ENCODE data around the gene CUX1.

The CUX1 gene

DNA sequence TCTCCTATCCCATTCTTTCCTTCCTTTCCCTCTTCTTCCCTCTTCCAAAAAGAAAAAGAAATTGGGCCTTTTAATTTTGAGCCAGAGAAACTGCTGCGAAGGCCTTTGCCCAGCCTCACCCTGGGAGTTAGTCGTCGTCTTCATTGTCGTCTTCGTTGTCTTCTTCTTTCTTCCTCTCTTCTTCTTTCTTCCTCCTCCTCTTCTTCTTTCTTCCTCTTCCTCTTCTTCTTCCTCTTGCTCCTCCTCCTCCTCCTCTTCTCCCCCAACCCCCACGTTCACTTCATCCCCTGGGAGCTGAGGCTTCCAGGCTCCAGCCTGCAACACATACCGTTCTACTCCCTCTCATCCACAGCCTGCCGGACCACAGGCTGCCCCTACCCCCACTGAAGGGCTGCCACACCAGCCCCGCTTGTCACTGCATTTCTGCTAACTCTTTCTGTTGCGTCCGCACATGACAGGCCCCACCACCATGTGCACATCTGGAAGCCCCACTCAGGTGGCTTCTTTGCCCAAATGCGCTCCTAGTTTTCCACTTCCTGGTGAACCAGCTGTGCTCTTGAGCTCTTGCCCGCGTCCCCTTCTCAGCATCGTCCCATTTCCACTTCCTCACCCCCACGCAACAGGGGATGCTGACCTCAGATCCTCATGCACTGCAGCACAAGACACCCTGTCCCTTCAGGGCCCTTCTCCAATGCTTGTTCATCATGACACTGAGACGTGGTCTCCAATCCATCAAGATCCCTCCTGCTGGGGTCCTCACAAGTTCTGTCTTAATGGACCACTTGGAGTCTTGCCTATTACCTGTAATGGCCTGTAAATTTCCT, 374.3 kb downstream of the CUX1 start:
- TF ChIP-seq, protein P1, sequence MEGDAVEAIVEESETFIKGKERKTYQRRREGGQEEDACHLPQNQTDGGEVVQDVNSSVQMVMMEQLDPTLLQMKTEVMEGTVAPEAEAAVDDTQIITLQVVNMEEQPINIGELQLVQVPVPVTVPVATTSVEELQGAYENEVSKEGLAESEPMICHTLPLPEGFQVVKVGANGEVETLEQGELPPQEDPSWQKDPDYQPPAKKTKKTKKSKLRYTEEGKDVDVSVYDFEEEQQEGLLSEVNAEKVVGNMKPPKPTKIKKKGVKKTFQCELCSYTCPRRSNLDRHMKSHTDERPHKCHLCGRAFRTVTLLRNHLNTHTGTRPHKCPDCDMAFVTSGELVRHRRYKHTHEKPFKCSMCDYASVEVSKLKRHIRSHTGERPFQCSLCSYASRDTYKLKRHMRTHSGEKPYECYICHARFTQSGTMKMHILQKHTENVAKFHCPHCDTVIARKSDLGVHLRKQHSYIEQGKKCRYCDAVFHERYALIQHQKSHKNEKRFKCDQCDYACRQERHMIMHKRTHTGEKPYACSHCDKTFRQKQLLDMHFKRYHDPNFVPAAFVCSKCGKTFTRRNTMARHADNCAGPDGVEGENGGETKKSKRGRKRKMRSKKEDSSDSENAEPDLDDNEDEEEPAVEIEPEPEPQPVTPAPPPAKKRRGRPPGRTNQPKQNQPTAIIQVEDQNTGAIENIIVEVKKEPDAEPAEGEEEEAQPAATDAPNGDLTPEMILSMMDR (conservative IDR thresholded peaks at IDR 0.05; ENCODE audit: low read depth, low read length), result no peak

DNA sequence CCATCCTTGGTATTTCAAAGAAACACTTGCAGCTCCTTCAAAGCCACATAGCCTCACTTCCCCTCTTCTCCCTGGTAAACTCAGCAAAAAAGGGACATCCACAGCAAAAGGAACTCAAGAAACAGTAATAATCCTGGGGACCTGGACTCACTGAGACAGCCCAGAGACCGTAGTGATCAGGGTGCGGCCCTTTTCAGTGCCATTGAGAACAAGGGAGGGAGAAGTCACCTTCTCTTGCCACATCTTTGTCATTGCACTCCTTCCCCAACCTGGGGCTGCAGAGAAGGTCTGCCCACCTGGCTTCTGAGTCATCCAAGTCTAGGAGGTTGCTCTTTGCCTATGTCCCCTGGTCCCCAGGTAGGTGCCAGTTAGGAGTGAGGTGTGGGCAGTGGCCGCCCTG, 375.4 kb downstream of the CUX1 start:
- no peak for DNase-seq (ENCODE audit: low read depth)
- TF ChIP-seq, protein P1 (conservative IDR thresholded peaks at IDR 0.05; ENCODE audit: low read depth, low read length), result no peak
- no peak overlapping the region for H3K4me3 ChIP-seq (ENCODE audit: low read depth, low read length)

More for the DNA sequence above, 374.3 kb downstream of the CUX1 start:
- DNase-seq (ENCODE audit: low read depth), result no peak
- H3K4me3 ChIP-seq (ENCODE audit: low read depth, low read length), result no peak overlapping the region

DNA sequence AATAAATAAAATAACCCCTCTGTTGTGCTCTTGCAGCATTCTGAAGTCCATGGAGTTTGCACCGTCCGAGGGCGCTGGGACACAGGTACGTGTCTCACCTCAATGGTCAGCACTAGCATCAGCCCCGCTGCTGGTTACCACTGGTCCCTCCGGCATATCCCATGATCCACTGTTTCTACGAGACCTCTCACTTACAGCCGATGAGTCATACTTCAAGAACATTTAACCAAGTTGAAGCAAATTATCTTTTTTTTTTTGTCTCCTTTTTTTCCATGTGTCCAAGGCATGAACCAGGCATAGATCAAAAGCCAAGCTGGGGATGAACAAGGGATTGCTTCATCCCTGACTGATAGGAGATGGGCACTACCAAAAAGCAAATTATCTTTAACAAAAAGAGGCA, 376.4 kb downstream of the CUX1 start:
- TF ChIP-seq, protein P1 (conservative IDR thresholded peaks at IDR 0.05; ENCODE audit: low read depth, low read length), result no peak
- no peak overlapping the region for H3K4me3 ChIP-seq (ENCODE audit: low read depth, low read length)
- DNase-seq (ENCODE audit: low read depth), result peak; percentile 64

DNA sequence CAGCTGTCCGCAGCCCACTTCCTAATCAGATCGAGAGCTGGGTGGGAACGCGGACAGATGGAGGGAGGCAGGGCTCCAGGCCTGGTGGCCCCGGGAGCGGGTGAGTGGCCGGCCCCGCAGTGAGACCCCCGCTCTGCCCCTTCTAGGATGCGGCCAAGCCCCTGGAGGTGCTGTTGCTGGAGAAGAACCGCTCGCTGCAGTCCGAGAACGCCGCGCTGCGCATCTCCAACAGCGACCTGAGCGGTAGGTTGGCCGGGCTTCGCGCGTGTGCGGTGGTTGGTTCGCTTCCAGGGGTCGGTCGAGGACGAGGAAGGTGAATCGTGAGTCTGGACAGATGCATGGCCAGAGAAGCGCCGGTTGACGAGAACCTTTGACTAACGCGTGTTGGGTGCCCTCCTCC, 377.9 kb downstream of the CUX1 start:
- DNase-seq (ENCODE audit: low read depth), result no peak
- no peak overlapping the region for H3K4me3 ChIP-seq (ENCODE audit: low read depth, low read length)
- TF ChIP-seq, protein P1 (conservative IDR thresholded peaks at IDR 0.05; ENCODE audit: low read depth, low read length), result no peak

DNA sequence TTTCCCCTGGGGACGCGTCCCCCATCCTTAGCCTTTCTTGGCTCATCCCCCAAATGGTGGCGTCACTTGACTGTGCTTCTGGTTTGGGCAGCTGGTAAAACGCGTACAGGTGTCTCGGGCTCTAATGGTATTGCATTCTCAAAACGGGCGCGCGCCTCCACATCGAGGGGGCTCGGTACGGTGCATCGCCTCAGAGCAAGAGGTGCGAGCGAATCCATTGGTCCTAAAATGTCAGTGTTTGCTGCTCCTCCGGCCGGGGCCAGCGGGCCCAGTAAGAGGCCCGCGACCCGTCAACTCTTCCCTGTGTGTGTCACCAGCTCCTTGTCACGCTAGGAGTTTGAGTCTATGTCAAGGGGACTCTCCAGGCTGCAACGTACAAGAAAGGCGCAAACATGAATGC, 378.6 kb downstream of the CUX1 start:
- no peak for DNase-seq (ENCODE audit: low read depth)
- TF ChIP-seq, protein P1 (conservative IDR thresholded peaks at IDR 0.05; ENCODE audit: low read depth, low read length), result no peak
- no peak overlapping the region for H3K4me3 ChIP-seq (ENCODE audit: low read depth, low read length)

DNA sequence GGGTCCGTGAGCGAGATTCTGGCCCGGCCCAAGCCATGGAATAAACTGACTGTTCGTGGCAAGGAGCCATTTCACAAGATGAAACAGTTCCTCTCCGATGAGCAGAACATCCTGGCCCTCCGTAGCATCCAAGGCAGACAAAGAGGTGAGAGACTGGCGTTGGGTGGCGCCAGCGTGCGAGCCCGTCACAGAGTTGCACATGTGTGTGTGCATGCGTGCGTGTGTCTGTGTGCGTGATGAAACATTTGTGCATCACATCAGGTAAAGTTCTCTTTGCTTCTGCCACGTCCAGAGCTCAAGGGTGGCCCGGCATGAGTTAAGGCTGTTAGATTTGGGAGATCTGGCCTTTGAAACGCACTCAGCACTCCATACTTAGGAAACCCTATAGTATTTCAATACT, 379.7 kb downstream of the CUX1 start:
- DNase-seq (ENCODE audit: low read depth), result no peak
- no peak overlapping the region for H3K4me3 ChIP-seq (ENCODE audit: low read depth, low read length)

More for the DNA sequence above, 379.7 kb downstream of the CUX1 start:
- TF ChIP-seq, protein P1 (conservative IDR thresholded peaks at IDR 0.05; ENCODE audit: low read depth, low read length), result no peak
